GM18499 (cell line): ENCODE measurements around the gene RPS27L.

Experiments
- ATAC-seq: cut with Tn5 transposase; IDR thresholded peaks from one replicate; pipeline ENCODE4 v1.9.1; 2021; ENCODE audit warnings: moderate number of reproducible peaks; ENCODE audit not compliant: insufficient read depth, unreplicated experiment

RPS27L gene

DNA sequence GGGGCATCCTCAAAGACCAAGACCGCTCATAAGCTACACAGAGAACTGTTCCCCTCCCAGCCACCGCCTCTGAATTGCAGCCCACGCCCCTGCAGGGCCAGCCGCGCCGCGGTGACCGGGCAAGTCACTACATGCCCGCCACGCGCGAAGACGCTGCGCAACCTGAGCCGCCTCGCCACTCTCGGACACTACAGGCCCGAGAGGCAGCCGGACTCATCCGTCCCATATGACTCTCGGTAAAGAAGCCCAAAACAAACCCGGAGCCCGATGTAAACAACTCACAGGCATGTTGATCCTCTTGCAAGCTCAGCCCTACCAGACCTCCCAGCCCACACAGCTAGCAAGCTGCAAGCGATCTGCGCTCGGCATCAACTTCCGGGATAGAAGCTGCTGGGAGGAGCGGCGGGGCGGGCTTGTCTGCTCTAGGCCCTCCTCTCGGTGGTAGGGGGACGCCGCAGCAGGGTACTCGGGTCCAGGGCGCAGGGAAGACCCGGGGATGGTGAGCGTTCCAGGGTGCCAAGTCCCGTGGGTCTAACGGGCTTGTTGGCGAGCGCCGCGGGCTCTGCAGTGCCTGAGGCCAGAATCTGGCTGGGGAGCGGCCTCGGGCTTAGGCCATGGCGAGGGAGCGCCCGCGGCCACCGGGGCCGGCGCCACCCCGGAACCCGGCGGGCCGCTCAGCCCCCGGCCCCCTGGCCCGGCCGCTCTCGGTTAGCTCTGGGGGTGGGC, at the start of gene RPS27L:
Gene RPS27L (minus strand): TSS at position 360 of the 726 bp plus-strand sequence. CDS start 72 bp downstream, at position 288.
- ATAC-seq = no peak

DNA sequence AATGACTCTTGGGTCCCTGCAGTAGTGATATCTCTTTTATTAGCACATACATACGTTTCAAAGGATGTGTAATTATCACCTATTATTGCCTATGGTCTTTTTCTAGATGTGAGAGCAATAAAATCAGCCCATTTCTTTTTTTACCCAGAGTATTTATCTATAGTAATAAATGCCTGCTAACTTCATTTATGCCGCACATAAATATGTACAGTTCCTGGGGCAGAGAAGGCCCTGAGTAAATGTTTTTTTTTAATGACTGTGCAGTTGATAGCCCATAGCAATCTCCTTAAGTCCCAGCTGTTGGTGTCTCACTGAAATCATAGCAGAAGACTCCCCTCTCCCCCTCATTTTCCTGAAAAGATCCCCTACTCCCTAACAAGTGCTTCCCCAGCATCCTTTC, 48.8 kb upstream of the RPS27L start:
- ATAC-seq = no peak

DNA sequence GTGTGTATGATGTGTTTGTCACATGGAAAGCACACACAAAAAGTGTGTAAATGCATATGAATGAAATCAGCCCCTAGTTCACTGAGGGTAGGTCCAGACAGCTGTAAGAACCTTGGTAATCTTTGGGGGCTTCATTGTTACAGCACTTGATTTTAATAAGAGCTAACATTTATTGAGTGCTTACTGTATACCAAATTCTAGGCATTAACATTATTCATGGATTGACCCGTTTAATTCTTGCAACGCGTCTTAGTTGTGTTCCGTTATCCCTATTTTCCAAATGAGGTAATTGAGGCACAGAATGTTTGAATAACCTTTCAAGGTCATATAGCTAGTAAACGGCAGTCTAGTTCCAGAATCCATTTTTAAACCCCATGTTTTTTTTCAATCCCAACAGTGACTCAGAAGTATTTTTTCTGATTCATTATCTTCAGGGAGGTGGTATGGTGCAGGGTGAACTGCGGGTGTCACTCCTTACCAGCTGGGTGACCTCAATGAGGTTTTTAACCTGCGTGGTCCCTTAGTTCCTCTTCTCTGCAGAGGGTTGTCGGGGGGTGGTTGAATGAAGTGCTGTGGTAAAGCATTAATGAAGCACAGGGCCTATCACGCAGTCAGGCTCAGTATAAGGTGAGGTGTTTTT, 46.3 kb upstream of the RPS27L start:
- ATAC-seq = no peak

- ATAC-seq = no peak
These were observed 45.6 kb upstream of the RPS27L start for GRCh38 chr15:63202861-63203260.

DNA sequence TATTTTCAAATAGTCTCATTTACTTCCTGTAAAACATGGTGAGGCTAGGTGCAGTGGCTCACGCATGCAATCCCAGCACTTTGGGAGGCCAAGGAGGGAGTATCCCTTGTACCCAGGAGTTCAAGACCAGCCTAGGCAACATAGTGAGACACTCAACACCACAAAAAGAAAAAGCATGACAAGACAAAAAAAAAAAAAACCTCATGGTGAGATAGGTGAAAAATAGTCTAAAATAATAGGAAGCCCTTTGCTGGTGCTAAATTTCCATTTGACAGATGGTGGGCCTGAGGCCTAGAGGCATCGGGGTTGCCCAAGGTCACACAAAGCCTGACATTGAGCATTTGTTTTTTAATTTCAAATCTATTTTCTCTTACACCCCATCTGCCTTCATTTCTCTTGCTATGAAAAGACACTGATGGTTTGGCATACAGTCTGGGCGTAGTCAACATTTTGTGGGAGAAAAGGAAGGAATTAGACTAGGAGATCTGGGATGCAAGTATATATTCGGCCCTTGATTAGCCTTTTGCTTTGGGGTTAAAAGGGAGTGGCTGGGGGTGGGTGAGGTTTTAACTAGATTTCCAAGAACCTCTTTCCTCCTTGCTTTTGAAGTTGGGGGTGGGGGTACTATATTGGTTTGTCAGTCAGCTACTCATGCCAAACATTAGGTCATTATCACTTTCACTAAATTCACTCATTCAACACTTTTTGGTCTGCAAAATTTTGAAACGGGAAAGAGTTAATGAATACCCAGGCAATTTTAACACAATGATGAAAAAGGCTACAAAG, 43.4 kb upstream of the RPS27L start:
- ATAC-seq = no peak

GRCh38 chr15:63198371-63199250, 41.3 kb upstream of the RPS27L start:
- no peak for ATAC-seq

- no peak for ATAC-seq
These were observed 40.3 kb upstream of the RPS27L start for GRCh38 chr15:63197626-63198025.

GRCh38 chr15:63196842-63197241, 39.6 kb upstream of the RPS27L start:
- no peak for ATAC-seq

- no peak for ATAC-seq
These were observed 38.3 kb upstream of the RPS27L start for GRCh38 chr15:63195569-63196015.

GRCh38 chr15:63194880-63195568, 37.7 kb upstream of the RPS27L start:
- no peak for ATAC-seq

DNA sequence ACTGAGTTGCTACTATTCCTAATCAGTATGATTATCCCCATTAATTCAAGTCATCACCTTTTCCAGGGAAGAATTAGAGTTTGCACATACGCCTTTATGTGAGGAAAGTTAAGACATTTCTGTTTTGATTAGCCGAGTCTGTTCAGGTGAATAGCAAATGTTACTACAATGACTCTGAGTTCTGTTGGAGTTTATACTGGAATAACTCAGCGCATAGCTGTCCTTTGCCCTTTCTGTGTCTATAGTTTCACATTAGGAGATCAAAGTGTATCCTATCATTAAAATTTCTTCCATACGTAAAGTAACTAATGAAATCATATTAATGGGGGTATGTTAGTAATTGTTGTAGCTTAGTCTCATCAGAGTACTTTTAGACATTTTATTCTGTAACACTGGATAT, 37.0 kb upstream of the RPS27L start:
- no peak for ATAC-seq

- no peak for ATAC-seq
These were observed 35.4 kb upstream of the RPS27L start for GRCh38 chr15:63192619-63193206.

GRCh38 chr15:63191895-63192618, 34.8 kb upstream of the RPS27L start:
- ATAC-seq = no peak

- no peak for ATAC-seq
These were observed 33.7 kb upstream of the RPS27L start for GRCh38 chr15:63190769-63191649.

- no peak for ATAC-seq
These were observed 32.9 kb upstream of the RPS27L start for GRCh38 chr15:63189941-63190768.

DNA sequence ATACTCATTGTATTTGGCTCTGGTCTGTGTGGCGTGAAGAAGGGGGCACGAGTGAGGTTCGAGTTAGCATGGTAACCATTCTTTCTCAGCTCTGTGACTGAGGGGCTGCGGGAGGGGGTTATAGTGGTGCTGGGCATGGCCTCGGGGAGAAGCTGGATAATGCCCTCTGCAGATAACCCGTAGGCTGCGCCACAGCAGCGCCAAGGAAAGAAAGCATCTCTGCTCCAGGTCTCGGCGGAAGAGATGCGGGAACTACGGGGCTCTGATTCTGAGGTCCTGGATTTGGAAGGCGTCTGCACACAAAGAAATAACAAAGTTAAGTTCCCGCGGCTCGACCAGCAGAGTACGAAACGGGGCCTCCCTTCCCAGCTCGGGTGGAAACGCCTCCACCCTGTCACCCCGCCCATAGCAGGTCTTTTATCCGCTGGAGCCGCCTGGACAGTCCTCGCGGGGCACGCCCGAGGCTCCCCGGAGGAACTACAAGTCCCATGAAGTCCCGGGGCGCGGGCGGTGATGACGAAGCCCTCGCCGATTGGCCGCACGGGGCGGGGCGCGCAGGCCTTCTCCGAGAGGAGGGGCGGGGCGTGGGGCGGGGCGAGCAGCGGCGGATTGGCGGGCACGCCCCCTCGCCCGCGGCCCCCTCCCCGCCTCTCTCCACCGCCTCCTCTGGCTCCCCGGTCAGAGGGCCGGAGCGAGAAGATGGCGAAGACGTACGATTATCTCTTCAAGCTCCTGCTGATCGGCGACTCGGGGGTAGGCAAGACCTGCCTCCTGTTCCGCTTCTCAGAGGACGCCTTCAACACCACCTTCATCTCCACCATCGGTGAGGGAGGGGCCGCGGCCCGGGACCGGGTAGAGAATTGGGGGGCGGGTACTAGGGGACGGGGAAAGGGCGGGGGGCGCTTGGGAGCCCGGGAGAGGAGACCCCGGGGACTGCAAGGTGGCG, 31.9 kb upstream of the RPS27L start, which contains the start of gene RAB8B:
Gene RAB8B (plus strand): TSS at position 681 of the 946 bp plus-strand sequence. CDS start 19 bp downstream, at position 700.
- peak; percentile 42 for ATAC-seq
